Activated CD4-positive, alpha-beta T cell treated with anti-CD3 and anti-CD28 coated beads, Interleukin-2, Interleukin-6, amounts not matched to agents 100 ng/mL and 50 ng/mL, durations not matched to agents 16 hours and 8 hours (primary cell): ENCODE measurements around the gene PRMT1.

ENCODE experiments used
- DNase-seq: peaks from one replicate; pipeline ENCODE4 v3.0.0-alpha.2; 2020

PRMT1 gene

GRCh38 chr19:49672131-49672919, 4.7 kb upstream of the PRMT1 start:
- DNase-seq, result peak; percentile 87

- peak; percentile 86 for DNase-seq
Observed at GRCh38 chr19:49676136-49676783, 811 bp upstream of the PRMT1 start.

- DNase-seq, result peak; percentile 100
Observed at GRCh38 chr19:49676784-49677230, 264 bp upstream of the PRMT1 start.

GRCh38 chr19:49677901-49678674, 1.0 kb downstream of the PRMT1 start:
- DNase-seq, result peak; percentile 84

- DNase-seq, result no peak
Observed at GRCh38 chr19:49678985-49679770, 2.1 kb downstream of the PRMT1 start.

- DNase-seq, result no peak
Observed at GRCh38 chr19:49679771-49680413, 2.8 kb downstream of the PRMT1 start.

- DNase-seq, result peak; percentile 96
Observed at GRCh38 chr19:49680421-49681351, 3.6 kb downstream of the PRMT1 start.

GRCh38 chr19:49681830-49682229, 4.8 kb downstream of the PRMT1 start:
- no peak for DNase-seq

GRCh38 chr19:49682274-49682673, 5.2 kb downstream of the PRMT1 start:
- DNase-seq, result no peak

- DNase-seq, result no peak
Observed at GRCh38 chr19:49683814-49684250, 6.8 kb downstream of the PRMT1 start.

- no peak for DNase-seq
Observed at GRCh38 chr19:49684251-49684982, 7.3 kb downstream of the PRMT1 start.

- no peak for DNase-seq
Observed at GRCh38 chr19:49684983-49685553, 8.0 kb downstream of the PRMT1 start.

GRCh38 chr19:49685845-49686332, 8.8 kb downstream of the PRMT1 start:
- no peak for DNase-seq

- no peak for DNase-seq
Observed at GRCh38 chr19:49686503-49687088, 9.5 kb downstream of the PRMT1 start.

- no peak for DNase-seq
Observed at GRCh38 chr19:49687150-49687549, 10.1 kb downstream of the PRMT1 start.

- no peak for DNase-seq
Observed at GRCh38 chr19:49687566-49688316, 10.7 kb downstream of the PRMT1 start.

- DNase-seq, result no peak
Observed at GRCh38 chr19:49688531-49689132, 11.6 kb downstream of the PRMT1 start.
